Spleen (tissue), 7 donors: ENCODE measurements around the gene CCNC.

Source experiments
- POLR2AphosphoS5 ChIP-seq, 3 donors: sonication (generic); formaldehyde crosslinking; IDR thresholded peaks; one replicate each; pipeline ENCODE4 v1.5.1; 2017; ENCODE audit warnings: antibody characterized with exemption in 3 of 3
- TF ChIP-seq, protein P1 (sequence below), 11 experiments: fragments of 200-600 bp in 7 of 11; fragments of 450-650 bp in 4 of 11; sonication (generic) in 4 of 11; IDR thresholded peaks in 8 of 11; conservative IDR thresholded peaks in 3 of 11; 1 replicate in 7 of 11; 2 replicates in 4 of 11; pipeline versions ENCODE4 v1.4.0 to v1.8.0; 2016 to 2021; ENCODE audit warnings: antibody characterized with exemption in 11 of 11, inconsistent platforms in 4 of 11, mild to moderate bottlenecking in 1 of 11
- donor health status: DM: no; HTN: no; CAD: no; lungs with moderate emphysema.
- donor health status: DM: no; HTN: no; CAD: no.
- donor health status: DM: no; HTN: no; CAD: no.

DNA sequence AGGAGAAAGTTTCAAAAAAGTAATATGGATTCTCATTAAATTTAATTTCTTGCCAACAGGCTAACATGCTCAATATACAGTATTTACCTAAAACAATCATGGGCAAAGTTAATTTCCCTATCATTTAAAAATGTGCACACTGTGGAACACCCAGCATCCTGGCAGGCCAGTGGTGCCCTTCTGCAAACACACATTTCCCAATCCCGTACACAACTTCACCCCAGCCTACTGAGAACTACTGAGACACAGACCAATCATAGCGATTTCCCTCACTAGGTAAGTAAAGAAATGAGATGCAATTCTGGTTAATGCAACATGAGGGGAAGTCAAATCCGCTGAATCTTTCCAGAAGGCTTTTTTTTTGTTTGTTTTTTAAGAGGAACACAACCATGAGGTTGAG lies 60.8 kb downstream of the CCNC start:
- TF ChIP-seq, protein P1, sequence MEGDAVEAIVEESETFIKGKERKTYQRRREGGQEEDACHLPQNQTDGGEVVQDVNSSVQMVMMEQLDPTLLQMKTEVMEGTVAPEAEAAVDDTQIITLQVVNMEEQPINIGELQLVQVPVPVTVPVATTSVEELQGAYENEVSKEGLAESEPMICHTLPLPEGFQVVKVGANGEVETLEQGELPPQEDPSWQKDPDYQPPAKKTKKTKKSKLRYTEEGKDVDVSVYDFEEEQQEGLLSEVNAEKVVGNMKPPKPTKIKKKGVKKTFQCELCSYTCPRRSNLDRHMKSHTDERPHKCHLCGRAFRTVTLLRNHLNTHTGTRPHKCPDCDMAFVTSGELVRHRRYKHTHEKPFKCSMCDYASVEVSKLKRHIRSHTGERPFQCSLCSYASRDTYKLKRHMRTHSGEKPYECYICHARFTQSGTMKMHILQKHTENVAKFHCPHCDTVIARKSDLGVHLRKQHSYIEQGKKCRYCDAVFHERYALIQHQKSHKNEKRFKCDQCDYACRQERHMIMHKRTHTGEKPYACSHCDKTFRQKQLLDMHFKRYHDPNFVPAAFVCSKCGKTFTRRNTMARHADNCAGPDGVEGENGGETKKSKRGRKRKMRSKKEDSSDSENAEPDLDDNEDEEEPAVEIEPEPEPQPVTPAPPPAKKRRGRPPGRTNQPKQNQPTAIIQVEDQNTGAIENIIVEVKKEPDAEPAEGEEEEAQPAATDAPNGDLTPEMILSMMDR (IDR thresholded peaks at IDR 0.05 in 8 of 11, conservative IDR thresholded peaks at IDR 0.05 in 3 of 11), result no peak
- TF ChIP-seq POLR2AphosphoS5 (IDR thresholded peaks at IDR 0.05), result no peak
